Activated naive CD4-positive, alpha-beta T cell treated with anti-CD3 and anti-CD28 coated beads, Interleukin-2, amount 50 U/mL, for 16 hours (primary cell): ENCODE measurements around the gene ANKRD23.
"Not testable (repeated sequence)": the region's sequence is repeated elsewhere in the genome, so short reads cannot be mapped to it uniquely, and the experiment has no call there.

Experiments used
- DNase-seq: peaks from one replicate; pipeline ENCODE4 v3.0.0-alpha.2; 2020

ANKRD23 gene

DNA sequence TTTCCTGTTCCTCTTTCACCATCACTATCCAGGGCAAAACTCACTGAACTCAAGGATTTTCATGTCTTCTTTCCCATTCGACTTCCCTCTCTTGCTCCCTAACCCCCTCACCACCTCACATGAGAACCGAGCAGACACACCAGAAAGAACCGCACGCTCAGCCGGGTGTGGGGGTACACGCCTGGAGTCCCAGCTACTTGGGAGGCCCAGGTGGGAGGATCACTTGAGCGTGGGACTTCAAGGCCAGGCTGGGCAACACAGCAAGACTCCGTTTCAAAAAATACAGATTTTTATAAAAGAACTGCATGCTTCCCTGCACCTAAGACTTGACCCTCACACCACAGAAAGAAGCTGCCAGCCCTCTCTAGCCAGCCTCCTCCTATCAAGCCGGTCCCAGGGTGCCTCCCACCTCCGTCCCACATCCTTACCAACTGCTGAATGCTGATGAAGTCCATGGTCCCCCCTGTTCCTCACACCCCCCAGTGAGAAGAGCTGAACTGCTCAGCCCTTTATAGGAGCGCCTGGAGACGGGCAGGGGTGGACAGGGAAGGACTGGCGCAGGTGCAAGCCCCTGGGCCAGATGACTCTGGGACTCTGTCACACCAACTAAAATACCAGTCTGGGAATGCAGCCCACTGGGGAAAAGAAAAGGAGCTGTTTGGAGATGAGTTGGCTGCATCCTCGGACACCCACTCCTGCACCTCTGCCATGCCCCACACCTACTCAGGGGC is at the start of gene ANKRD23:
Gene ANKRD23, minus strand, starts transcription at position 484 of the 731 bp plus-strand sequence. Its CDS starts 29 bp downstream, at position 455.
- DNase-seq, result no peak

DNA sequence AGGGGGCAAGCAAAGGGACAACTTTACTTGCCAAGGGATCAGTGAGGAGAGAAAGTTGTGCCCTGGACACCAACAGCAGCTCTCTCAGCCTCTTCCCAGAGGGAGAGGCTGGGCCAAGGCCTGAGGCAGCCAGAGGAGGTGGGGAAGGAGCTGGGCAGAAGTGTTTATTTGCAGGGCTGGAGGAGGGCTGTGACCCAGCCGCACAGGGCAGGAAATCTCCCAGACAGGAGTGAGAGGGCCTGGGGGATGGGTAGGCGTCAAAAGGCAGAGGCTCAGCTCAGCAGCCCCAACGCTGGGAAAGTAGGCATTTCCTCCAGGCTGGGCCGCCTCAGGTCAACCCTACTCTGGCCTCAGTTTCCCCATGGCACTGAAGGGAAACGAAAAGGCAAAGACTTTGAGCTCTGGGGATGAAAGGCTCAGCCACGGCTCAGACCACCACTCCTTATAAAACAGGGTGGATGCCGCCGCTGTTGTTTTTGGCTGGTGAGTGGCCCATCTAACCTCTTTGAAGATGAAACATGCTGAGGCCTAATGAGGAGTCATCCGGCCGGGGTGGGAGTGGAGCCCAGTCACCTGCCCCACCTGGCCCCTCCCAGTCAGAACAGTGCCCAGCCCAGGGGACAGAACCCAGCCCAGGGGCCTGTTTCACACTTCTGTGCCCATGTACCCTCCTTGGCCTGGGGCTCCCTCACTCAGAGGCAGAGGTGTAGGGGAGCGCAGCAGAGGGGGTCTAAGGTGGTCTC is 47.9 kb upstream of the ANKRD23 start:
- DNase-seq, result no peak

DNA sequence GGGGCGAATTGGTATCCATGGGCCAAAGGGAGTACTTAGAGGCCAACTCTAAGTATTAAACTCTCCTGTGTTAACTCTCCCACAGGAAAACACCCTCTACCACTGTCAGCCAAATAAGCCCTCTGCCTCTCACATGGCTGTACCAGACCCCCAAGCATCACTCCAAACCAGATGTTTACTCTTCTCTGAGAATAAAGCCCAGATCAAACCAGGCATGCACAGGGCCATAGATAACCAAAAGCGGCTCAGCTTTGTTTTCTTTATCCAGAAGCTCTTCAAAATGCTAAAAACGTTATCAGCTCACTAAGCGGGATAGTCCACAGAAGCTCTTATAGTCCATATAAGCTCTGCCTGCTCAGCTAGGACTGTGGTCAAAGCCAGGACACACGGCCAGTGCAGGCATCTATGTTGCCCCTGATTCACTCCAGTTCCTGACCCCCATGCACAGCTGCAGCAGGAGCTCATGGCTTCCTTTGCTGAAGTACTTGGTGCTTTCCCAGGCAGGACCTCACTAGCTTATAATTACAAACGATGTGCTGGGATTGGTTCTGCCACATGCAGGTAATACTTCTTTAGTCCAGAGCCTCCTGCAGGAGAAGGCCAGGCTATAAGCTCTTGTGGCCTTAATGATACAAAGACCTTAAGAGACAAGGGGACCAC is 47.0 kb upstream of the ANKRD23 start:
- DNase-seq, result no peak

DNA sequence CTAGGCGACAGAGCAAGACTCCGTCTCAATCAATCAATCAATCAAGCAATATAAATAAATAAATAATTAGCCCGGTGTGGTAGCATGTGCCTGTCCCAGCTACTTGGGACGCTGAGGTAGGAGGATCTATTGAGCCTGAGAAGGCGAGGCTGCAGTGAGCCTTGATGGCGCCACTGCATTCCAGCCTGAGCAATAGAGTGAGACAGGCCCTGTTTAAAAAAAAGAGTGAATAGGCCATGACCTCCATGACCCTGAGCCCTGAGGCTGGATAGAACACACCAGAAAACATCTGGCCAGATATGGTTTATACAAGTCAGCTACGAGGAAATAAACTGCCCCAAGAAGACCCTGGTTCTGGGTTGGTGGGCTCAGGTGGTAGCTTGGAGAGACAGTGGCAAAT is 46.4 kb upstream of the ANKRD23 start:
- no peak for DNase-seq

DNA sequence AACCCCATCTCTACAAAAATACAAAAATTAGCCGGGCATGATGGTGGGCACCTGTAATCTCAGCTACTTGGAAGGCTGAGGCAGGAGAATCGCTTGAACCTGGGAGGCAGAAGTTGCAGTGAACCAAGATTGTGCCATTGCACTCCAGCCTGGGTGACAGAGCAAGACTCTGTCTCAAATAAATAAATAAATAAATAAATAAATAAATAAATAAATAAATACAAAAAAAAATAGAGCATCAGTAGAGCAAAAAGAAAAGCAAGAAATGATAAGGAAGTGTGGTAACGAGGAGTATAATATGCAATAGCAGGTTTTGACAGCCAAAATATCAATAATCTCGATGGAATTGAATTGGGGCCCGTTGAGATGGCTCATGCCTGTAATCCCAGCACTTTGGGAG is 45.7 kb upstream of the ANKRD23 start:
- not testable (repeated sequence) for DNase-seq

DNA sequence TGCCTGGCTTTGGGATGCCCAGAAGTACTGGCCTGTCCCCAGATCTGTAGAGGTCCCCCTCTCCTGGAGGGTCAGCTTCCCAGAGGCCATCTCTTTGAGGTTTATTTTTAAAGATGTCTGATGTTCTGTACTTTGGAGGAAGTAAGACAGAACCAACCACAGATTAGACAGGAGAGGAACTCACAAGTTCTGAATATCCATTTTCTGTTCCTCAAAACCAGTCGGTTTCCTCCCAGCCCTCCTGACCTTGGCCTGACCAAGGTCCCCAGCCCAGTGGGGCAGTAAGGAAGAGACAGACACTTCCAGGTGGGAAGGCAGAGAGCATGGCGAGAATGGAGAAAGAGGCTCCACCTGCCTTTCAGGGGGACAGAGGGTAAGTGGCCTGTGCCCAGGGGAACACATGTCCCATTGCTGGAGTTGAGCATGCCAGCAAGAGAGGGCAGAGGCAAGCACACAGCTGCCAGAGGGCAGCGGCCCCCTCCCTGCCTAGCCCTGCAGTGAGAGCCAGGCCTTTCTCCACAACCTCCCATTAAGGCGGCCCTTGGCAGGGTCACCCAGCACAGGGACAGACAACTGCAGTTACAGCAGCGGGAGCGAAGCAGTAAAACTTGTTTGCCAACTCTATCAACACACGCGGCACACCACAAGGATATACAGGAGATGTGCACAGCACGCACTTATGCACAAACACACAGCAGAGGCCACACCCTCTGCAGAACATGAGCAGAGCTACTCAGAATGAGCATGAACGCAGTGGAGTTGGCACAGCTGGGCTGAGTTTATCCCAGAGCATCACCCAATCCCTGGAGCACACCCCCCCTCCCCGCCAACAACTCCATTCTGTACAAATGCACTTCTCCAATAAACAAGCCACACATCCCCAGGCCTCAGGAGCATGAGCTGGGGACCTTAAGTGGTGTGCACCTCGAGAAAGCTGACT is 44.5 kb upstream of the ANKRD23 start:
- DNase-seq, result no peak

DNA sequence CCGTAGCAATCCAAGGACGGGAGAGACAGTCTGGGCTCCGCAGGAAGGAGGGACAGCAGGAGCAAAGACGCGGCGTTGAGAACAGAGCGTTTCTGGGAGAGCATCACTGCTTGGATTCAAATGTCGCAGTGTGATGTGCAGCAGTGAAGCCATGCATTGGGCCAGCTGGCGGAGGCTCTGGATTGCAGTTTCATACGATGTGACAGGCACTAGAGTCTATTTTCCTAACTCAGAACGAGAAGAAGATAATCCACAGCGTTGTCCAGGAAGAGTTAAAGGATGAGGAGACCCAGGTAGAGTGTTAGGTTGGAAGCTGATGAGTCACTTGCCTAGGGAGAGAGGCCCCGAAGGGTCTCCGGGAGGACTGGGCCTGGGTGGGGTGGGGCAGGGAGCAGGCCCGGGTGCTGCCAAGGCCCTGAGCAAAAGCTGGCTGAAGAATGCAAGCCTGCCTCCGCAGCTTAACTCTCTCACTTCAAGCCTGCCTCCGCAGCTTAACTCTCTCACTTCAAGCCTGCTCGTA is 43.7 kb upstream of the ANKRD23 start:
- DNase-seq, result no peak

DNA sequence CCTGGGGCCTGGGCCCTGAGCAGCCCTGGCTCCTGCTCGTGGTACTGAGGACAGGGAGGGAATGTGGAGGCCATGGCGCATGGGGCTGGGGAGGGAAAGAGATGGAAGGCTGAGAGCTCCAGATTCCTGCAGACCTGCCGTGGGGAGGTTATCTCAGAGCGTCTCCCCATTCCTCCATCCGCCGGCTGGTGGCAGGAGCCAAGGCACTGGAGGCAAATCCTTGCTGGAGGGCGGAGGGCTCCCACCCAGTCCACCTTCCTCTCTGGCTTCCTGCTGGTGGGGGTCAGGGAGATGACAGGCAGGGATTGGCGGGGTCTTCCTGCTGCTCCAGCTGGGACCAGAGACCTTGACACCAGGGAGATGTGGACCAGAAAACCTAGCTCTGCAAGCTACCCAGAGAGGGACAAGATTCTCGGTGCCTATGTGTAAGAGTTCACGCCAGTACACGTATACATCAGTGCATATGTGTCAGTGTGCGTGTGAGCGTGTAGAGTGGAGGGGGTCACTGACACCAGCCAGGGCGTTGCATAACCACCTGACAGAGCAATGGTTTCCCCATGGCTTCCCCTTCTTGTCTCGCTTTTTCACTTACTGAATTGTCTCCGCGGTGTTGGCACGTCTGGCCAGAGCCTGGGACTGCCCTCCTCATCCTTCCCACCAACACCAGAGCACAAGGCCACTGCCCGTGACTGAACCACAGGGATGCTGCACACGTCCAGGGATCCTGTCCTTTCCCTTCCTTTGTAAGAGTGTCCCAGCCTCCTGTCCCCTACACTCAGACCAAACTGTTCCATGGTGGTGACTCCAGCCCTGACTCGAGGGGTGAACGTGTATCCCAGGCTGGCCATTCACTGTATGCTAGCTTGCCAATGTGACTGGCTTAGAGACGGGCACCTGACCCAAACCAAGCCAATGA is 41.9 kb upstream of the ANKRD23 start:
- DNase-seq, result no peak

DNA sequence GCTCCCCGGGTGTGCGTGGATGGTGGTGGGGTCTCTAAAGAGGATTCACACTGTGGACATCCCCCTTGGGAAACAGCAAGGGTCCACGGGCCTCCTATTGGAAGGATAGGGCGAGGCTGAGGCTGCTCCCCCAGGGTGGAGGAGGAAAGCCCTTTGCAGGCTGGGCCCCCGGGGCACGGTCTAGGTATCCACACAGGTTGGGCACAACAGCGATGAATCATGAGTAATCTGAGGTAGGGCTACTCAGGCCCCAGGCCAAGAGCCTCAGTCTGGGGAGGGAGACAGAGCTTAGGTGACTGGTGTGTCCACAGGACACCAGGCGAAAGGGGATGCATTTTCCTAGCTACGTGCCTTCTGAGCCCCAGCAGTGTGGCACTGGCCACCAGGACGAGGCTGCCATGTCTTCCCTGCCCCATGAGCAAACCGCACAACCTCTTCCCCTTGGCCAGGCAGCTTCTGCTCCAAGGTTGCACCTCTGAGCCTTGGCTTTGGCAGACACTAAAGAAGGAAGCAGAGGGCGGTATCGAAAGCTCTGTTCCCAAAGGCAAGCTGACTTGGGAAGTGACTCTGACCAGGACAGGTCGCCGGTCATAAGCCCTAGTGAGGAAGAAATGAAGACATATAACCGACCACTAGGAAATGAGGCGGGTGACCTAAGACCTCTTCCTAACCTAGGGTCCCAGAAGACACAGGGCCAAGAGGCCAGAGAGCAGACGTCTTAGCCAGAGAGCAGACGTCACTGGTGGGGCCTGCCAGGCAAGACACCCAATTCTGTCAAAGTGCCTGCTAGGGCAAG is 40.7 kb upstream of the ANKRD23 start:
- DNase-seq, result no peak

DNA sequence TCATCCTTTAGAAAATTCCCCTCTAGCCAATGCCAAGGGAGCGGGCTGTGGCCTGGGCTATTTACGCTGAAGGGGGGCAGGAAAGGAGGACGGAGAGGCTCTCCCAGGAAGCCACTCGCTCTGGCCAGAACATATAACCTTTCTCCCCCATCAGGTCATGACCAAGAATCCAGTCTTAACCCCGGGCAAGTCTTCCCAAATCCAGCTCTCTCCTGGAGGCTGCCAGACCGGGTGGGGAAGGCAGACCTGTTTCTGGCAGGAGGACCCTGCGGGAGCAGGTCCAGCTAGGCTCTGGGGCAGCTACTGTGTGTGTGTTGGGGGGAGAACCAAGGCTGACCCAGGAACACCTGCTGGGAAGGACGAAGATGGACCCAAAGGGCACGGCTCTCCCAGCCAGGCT is 39.5 kb upstream of the ANKRD23 start:
- no peak for DNase-seq

DNA sequence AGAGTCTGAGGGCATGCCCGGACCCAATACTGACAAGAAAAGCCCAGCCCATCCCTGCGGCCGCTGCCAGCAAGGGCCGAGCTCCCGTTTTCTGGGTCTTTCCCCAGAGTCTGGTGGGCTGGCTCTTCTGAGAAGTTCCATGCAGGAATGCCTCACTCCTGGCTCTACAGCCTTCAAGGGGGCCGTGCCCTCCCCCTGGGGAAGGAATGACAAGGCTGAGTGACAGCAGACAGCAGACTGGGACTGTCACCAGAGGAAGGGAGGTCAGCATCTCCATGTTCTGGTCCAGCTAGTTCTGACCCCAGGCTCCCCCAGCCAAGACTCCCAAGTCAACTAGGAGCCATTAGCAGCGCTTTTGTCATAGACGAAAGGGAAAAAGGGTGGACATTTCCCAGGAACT is 39.1 kb upstream of the ANKRD23 start:
- DNase-seq, result no peak

DNA sequence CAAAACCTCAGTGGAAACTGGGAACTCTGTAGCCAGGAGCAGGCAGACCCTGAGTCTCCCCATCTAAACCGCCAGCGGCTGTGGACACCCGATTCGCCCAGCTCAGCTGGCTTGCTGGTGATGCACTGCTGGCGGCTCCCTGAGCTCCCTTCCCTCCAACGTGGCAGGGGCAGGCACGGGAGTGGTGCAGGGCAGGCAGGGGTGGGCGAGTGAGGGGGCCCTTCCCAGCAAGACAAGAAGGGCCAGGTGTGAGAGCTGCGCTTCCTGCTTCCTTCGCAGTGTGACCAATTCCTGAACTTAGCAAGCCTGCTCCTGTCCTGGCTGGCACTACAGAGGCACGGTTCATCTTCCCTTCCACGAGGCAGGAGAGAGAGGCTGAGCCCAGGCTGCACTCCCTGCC is 38.4 kb upstream of the ANKRD23 start:
- DNase-seq, result no peak

DNA sequence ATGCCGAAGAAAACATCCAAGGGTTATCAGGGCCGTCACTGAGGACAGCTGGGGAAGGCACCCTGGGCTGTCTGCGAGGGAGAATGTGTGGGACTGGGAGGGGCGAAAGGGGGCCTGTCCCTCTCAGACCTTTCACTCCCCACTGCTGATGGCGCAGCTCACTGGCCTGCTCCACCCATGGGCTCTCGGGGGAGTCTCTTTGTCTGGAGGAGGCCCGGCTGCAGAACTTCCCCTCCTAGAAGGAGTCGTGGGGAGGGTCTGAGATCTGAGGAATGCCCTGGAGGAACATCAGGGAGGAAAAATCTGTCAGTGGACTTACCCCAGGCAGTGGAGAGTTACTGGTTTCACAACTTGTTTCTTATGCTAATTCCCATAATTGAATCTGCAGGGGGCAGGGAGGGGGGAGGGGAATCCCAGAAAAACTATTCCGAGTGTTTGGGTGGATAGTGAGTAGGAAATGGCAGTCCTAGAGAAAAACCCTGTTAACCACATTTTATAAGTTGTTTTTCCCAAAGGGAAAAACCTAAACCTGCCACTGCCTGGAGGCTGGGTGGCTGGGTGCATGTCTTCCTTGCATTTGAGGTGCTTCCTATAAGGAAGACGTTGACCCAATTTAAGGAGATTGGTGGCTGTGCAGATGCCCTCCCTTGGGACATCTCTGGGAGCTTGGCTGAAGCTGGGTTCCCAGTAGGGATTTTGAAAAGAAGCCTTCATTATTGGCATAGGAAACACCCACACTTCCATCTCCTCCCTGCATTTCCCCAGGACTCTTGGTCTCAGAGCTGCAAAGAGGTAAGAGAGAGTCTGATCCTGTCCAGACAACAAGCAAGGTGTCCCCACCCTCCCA is 37.8 kb upstream of the ANKRD23 start:
- no peak for DNase-seq

DNA sequence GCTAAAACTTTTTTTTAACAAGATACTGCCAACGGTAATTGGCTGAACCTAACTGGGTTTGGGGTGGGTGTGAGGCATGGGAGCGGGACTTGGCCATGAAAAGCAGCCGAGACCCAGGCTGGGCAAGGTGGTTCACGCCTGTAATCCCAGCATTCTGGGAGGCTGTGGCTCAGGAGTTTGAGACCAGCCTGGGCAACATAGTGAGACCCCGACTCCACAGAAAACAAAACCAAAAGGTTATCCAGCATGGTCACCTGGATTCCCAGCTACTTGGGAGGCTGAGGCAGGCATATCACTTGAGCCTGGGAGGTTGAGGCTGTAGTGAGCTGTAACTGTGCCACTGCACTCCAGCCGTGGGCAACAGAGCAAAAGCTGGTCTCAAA is 37.1 kb upstream of the ANKRD23 start:
- no peak for DNase-seq

DNA sequence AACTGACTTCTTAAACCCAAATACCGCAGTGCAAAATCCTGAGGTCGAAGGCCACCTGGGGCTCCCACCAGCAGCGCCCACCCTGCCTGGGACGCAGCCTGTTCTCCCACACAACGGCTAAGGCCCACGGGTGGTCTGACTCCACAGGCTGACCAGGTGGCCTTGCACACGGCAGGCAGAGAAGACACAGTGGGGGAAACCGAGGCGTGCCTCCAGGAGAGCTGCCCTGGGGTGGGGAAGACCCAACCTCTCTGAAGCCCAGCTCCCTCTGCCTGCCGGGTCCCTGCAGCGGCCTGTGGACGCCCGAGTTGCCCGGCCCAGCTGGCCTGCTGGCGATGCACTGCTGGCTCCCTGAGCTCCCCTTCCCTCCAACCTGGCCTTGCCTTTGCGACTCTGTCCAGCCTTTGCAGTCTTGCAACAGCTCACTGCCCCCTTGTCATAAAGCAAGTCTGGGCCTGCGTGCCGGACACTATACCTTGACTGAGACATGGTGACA is 35.8 kb upstream of the ANKRD23 start:
- DNase-seq, result no peak

DNA sequence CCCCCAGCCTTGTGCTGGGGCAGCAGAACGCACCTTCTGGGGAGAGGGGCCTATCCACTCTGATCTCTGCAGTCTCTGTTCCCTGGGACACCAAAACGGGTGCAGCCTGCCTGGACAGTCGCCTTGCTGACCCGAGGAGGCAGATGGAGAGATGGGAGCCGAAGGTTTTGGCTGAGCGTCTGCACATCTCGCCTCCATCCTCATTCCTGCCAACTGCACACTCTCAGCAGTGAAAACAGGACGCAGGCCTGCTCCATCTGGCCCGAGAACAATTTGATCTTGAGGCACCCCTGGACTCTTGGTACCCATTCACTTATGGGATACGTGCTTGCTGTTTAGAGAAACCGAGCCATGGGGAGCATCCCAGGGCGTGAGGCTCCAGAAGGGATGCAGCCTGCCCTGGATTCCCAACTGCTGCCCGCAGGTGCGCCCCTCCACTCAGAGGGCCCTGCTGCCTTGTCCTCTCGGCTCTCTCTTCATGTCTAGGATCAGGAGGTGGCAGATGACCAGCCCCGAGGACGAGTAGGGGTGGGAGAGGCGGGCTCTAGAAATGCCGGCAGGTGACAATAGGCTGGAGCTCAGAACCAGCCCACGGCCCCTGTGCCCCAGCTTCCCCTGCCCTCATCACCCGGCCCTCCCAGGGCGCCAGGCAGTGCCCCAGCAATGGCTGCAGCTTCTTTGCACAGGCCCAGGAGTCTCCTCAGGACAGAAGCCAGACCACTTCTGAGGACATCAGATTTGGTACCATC is 35.1 kb upstream of the ANKRD23 start:
- DNase-seq, result no peak

DNA sequence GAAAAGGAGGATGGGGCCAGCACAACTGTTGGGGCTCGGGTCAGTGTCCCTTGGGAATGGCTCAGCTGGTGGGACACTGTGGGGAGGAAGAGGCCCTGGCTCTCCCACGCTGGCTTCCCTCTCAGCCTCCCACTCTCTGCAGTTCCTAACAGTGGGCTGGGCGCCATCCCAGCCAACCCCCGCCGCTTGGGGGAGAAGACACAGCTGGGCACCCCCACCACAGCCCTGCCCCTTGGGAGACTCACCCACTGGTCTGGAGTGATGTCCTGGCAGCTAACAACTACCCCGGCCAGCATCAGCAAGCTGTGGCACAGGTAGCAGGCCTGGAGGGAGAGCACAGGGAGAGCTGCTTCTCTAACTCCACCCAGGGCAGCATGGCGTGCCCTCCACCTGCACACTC is 34.4 kb upstream of the ANKRD23 start:
- no peak for DNase-seq

DNA sequence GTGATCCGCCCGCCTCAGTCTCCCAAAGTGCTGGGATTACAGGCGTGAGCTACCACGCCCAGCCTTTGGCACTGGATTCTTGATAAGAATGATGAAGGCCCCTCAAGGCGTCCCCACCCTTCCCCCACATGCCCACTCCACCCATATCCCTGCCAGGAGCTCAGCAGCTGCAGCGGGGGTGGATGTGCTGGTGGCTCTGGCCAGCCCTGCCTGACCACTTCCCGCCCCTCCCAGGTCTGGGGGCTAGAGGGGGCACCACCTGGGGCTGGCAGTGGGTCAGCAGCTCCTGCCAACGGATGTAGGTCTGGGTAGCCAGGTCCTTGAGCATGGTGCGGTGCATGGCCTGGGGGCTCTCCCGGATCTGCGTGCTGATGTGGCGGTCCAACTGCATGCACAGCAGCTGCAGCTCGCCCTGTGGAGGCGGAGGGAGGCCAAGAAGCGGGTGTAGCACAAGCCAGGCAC is 33.8 kb upstream of the ANKRD23 start:
- no peak for DNase-seq

DNA sequence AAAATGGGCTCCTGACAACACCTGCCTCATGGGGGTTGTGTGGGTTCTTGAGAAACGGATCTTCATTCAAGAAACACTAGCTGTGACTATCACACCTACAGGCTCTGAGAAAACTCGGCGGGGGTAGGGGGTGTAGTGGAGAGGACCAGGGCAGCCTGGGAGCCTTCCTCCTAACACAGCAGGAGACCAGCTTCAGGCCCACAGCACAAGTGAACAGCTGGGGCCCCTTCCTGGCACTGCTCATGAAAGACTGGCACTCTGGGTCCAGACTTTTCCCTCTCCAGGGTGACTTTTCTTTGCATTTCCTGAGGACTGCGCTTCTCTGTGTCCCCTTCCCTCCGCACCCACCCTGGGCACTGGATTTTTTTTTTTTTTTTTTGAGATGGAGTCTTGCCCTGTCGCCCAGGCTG is 33.2 kb upstream of the ANKRD23 start:
- DNase-seq, result no peak
